A549 (cell line): Measurements from ENCODE around the gene SPSB3. TPM values are rescaled to one million over a fixed set of nuclear protein-coding genes. Genes with fewer than 3 reads are reported as not detected.

ENCODE experiments used
- ATAC-seq, 2 experiments: fragments of 200-7000 bp in 1 of 2; fragments of >200 bp in 1 of 2; cut with Nextera tagmentation in 1 of 2; cut with Tn5 transposase in 1 of 2; 3 replicates each; pipeline versions ENCODE4 v1.8.0 to v1.9.1; 2018 to 2020; ENCODE audit warnings: mild to moderate bottlenecking in 1 of 2, moderate library complexity in 1 of 2
- CTCF ChIA-PET: fragments of 300-600 bp; sonication (Branson Sonifier 250); formaldehyde crosslinking; extraction: SDS; loops from one replicate; lab custom pipeline; 2021; ENCODE audit warnings: antibody characterized with exemption, inconsistent platforms; lab: Yijun Ruan, JAX
- POLR2A ChIA-PET: fragments of 350-600 bp; formaldehyde crosslinking; extraction: SDS; loops from one replicate; lab custom pipeline; 2021; ENCODE audit warnings: antibody characterized with exemption, inconsistent platforms; lab: Yijun Ruan, JAX
- DNase-seq, 2 experiments: peaks; one replicate each; pipeline versions ENCODE4 v3.0.0 to v3.0.0-alpha.2; 2011 to 2016; ENCODE audit warnings: low read depth in 1 of 2, low spot score in 1 of 2
- FAIRE-seq: peaks from 2 replicates; lab custom pipeline; 2011; peaks lifted over from hg19 to GRCh38; lab: Jason Lieb, UNC
- H3K27ac ChIP-seq, 2 experiments: fragments of >200 bp; sonication (Bioruptor Twin); formaldehyde crosslinking; 3 replicates each; pipeline ENCODE4 v1.5.1; 2016 to 2017
- H3K4me1 ChIP-seq: fragments of >200 bp; sonication (Bioruptor Twin); formaldehyde crosslinking; 3 replicates; pipeline ENCODE4 v1.6.1; 2016
- H3K4me2 ChIP-seq: fragments of >200 bp; sonication (Bioruptor Twin); formaldehyde crosslinking; 3 replicates; pipeline ENCODE4 v1.6.1; 2016
- H3K4me3 ChIP-seq: fragments of >200 bp; sonication (Bioruptor Twin); formaldehyde crosslinking; 3 replicates; pipeline ENCODE4 v1.5.1; 2016
- H3K9me3 ChIP-seq: fragments of >200 bp; sonication (Bioruptor Twin); formaldehyde crosslinking; 3 replicates; pipeline ENCODE4 v1.6.1; 2016
- CHD2 ChIP-seq: fragments of 150-350 bp; IDR thresholded peaks from 2 replicates; pipeline ENCODE4 v1.6.1; 2014; ENCODE audit warnings: low read length; ENCODE audit not compliant: partially characterized antibody
- ESRRA ChIP-seq: fragments of 150-350 bp; IDR thresholded peaks from 2 replicates; pipeline ENCODE4 v1.6.1; 2014; ENCODE audit warnings: mild to moderate bottlenecking, low read length, borderline replicate concordance
- FOSB ChIP-seq: fragments of 250-450 bp; sonication (Bioruptor Pico); IDR thresholded peaks from 2 replicates; pipeline ENCODE4 v1.5.0; 2020; ENCODE audit warnings: mild to moderate bottlenecking, moderate library complexity
- GATA3 ChIP-seq: IDR thresholded peaks from 2 replicates; pipeline ENCODE4 v1.6.1; 2012; ENCODE audit warnings: borderline replicate concordance
- HEYL ChIP-seq: fragments of 250-450 bp; sonication (Bioruptor Pico); IDR thresholded peaks from 2 replicates; pipeline ENCODE4 v1.8.0; 2021; ENCODE audit warnings: mild to moderate bottlenecking, moderate library complexity
- HOXA7 ChIP-seq: fragments of 250-450 bp; sonication (Bioruptor Pico); IDR thresholded peaks from 2 replicates; pipeline ENCODE4 v1.5.0; 2020; ENCODE audit warnings: mild to moderate bottlenecking, moderate library complexity
- HOXB13 ChIP-seq: fragments of 250-450 bp; sonication (Bioruptor Pico); IDR thresholded peaks from 2 replicates; pipeline ENCODE4 v1.5.0; 2020; ENCODE audit warnings: low read depth, mild to moderate bottlenecking, moderate library complexity
- HOXB5 ChIP-seq: fragments of 250-450 bp; sonication (Bioruptor Pico); IDR thresholded peaks from 2 replicates; pipeline ENCODE4 v1.5.0; 2020; ENCODE audit warnings: mild to moderate bottlenecking, moderate library complexity
- JUN ChIP-seq, 2 experiments: fragments of >200 bp; sonication (Bioruptor Twin); formaldehyde crosslinking; IDR thresholded peaks; 2 replicates in 1 of 2; 3 replicates in 1 of 2; pipeline ENCODE4 v1.6.1; 2016 to 2017
- MAFK ChIP-seq: fragments of 450-650 bp; IDR thresholded peaks from 2 replicates; pipeline ENCODE4 v1.6.1; 2014; ENCODE audit not compliant: partially characterized antibody
- MAZ ChIP-seq: fragments of 150-350 bp; IDR thresholded peaks from 2 replicates; pipeline ENCODE4 v1.6.1; 2014; ENCODE audit warnings: antibody characterized with exemption, low read depth, low read length, borderline replicate concordance
- NFE2L2 ChIP-seq: fragments of 150-350 bp; conservative IDR thresholded peaks from 2 replicates; pipeline ENCODE4 v1.6.1; 2014; ENCODE audit warnings: low read length
- PHF8 ChIP-seq: fragments of 200-600 bp; sonication (generic); IDR thresholded peaks from 2 replicates; pipeline ENCODE4 v1.6.1; 2016; ENCODE audit warnings: low read depth, mild to moderate bottlenecking, antibody characterized with exemption, moderate library complexity, borderline replicate concordance
- POLR2A ChIP-seq: IDR thresholded peaks from 2 replicates; pipeline ENCODE4 v1.6.1; 2012; ENCODE audit warnings: mild to moderate bottlenecking, low read length
- RARB ChIP-seq: fragments of 250-450 bp; sonication (Bioruptor Pico); IDR thresholded peaks from 2 replicates; pipeline ENCODE4 v1.8.0; 2021; ENCODE audit warnings: mild to moderate bottlenecking, moderate library complexity
- RFX5 ChIP-seq: fragments of 450-650 bp; IDR thresholded peaks from 2 replicates; pipeline ENCODE4 v1.7.1; 2014; ENCODE audit warnings: antibody characterized with exemption, mild to moderate bottlenecking, moderate library complexity
- SMC3 ChIP-seq: fragments of >200 bp; sonication (Bioruptor Twin); formaldehyde crosslinking; IDR thresholded peaks from 3 replicates; pipeline ENCODE4 v1.6.1; 2018; ENCODE audit warnings: inconsistent platforms
- WGBS: methylation state at CpG from one replicate; pipeline ENCODE4 v1.1.6; 2017; ENCODE audit errors: missing lambda C conversion rate; 5-methylcytosine and 5-hydroxymethylcytosine counted together
- polyA plus RNA-seq, 4 experiments: library from polyadenylated mRNA; depleted of rRNA in 3 of 4; stranded (reverse); fragments of >200 nt; fragmentation: RNase III in 1 of 4; extraction: RNeasy Plus Mini Kit Qiagen cat#74134 plus additional on column Dnase treatment in 1 of 4; gene quantifications; 2 replicates in 3 of 4; 3 replicates in 1 of 4; pipeline ENCODE4 v1.2.3, GENCODE V29; 2011 to 2017
- TF ChIP-seq, protein P1 (sequence below): fragments of >200 bp; sonication (Bioruptor Twin); formaldehyde crosslinking; IDR thresholded peaks from 3 replicates; pipeline ENCODE4 v1.5.1; 2016
- TF ChIP-seq, protein P2 (sequence below): IDR thresholded peaks from 2 replicates; pipeline ENCODE4 v1.6.1; 2012
- TF ChIP-seq, protein P3 (sequence below): fragments of 150-350 bp; IDR thresholded peaks from 2 replicates; pipeline ENCODE4 v1.6.1; 2014; ENCODE audit warnings: low read depth, mild to moderate bottlenecking, low read length

SPSB3 gene
- polyA plus RNA-seq, 2 of the 4 experiments (the other 2 are of a cell fraction) = 9.2 to 14.6 TPM

DNA sequence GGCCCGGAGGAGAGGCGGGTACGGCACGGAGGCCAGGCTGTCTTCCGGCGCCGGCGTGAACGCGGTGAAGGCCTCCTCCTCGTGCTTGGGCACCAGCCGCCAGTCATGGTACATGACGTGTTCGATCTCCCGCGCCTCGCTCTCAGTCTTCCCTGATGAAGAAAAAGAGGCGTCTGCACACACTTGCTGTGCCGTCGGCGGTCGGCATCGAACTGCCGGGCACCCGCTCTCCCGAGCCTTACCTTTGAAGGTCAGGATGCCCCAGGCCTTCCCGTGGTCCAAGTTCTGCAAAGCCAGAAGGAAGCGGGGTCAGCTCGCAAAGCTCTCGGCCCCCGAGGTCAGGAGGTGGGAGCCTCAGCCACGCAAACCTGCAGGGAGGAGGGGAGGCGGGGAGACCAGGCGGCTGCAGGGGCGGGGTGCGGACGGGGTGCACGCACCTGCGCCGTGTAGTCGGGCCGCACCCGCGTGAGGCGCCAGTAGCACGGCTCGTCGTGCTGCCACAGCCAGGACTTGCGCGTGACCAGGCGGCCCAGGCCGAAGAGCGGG lies 9.9 kb downstream of the SPSB3 start, which contains the start of gene EME2 (continued):
- TF ChIP-seq, protein P1, sequence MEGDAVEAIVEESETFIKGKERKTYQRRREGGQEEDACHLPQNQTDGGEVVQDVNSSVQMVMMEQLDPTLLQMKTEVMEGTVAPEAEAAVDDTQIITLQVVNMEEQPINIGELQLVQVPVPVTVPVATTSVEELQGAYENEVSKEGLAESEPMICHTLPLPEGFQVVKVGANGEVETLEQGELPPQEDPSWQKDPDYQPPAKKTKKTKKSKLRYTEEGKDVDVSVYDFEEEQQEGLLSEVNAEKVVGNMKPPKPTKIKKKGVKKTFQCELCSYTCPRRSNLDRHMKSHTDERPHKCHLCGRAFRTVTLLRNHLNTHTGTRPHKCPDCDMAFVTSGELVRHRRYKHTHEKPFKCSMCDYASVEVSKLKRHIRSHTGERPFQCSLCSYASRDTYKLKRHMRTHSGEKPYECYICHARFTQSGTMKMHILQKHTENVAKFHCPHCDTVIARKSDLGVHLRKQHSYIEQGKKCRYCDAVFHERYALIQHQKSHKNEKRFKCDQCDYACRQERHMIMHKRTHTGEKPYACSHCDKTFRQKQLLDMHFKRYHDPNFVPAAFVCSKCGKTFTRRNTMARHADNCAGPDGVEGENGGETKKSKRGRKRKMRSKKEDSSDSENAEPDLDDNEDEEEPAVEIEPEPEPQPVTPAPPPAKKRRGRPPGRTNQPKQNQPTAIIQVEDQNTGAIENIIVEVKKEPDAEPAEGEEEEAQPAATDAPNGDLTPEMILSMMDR = no peak
- TF ChIP-seq GATA3 = no peak
- no peak for TF ChIP-seq MAZ
- TF ChIP-seq, all 56 proteins: peak for 0

DNA sequence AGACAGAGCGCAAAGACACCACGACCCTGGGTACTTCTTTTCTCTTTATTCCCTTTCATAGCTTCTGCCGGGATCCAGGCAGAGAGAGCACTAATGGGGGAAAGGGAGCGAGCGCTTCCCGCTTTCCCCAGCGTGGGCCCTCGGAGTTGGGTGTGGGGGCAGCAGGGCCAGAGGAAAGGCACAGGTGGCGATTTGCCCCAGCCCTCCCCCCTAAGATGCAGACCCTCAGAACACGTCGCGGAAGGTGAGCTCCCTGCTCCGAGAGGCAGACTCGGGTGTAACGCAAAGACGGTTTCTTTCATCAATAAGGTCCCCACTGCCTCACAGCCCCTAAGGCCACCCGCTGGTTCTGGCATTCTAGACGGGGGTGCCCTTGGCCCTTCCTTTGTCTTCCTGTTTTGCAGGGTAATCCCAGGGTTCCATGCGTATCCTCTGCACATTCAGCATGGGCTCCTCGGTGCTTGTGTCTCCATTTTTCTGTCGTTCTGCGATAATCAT lies 10.5 kb downstream of the SPSB3 start:
- H3K9me3 ChIP-seq = no peaks in the 10 kb centered on the region
- no peak for DNase-seq
- H3K4me3 ChIP-seq = peak overlapping the region; percentile 85
- 12% methylated on average over 20 of the region's 22 CpGs for WGBS
- FAIRE-seq = no peak
- CTCF ChIA-PET = interaction anchor here (0.6 to 3.5 kb wide), 10 partner anchors 8 to 71 kb away, joined by 3 to 15 read pairs (median 5); partner anchors contain the start of genes MAPK8IP3, NUBP2 and SPSB3
- ATAC-seq = no peak
- H3K27ac ChIP-seq = peak overlapping the region; percentile 95 to 98
- peaks cover 21% of the 10 kb centered on the region for H3K4me1 ChIP-seq
- TF ChIP-seq POLR2A (no peak), JUN (IDR thresholded peaks at IDR 0.05) (0 out of 5 replicates have a peak, but pooled peaks of 1 of the 2 experiments have one; percentile 10)
- POLR2A ChIA-PET = interaction anchor here (1.0 to 6.5 kb wide), 4 partner anchors 10 to 66 kb away, joined by 3 to 46 read pairs (median 6); partner anchors contain the start of genes MAPK8IP3, NUBP2 and SPSB3
- peak overlapping the region; percentile 98 for H3K4me2 ChIP-seq

DNA sequence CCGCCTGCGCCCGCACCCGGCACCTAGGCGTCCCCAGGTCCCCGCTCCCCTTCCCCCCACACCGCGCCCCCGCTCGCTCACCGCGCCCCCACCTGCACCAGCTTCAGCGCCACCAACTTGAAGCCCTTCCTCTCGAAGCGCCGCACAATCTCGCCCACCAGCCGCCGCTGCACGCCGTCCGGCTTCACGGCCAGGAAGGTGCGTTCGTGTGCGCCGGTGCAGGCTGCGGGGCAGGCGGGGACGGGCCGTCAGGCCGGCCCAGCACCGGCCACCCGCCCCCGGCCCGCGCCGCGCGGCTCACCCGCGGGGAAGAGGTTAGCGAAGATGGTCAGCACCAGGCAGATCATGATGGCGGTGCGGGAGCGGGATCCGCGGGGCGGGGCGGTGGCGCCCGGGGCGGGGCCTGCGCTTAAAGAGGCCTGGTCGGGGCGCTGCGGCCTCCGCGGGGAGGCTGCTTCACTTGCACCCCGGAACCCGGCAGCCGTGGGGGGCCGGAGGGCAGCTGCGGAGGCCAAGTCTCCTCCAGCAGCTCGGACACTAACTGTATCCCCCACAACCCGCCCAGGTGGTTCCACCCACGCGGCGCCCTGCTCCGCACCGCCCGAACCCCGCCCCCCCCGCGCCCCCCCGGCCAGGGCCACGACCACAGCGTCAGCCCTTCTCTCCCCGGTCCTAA lies 11.0 kb downstream of the SPSB3 start, which contains the start of gene NME3:
NME3 (minus strand) TSS at position 356 of the 676 bp plus-strand sequence; CDS start at position 347, 9 bp downstream.
- Histone ChIP-seq H3K27ac (peak within 1 kb of the TSS; percentile 95 to 98), H3K4me2 (peak within 1 kb of the TSS; percentile 98), H3K4me1 (peaks cover 21% of the 10 kb centered on the region), H3K9me3 (no peaks in the 10 kb centered on the region), H3K4me3 (peak within 1 kb of the TSS; percentile 85)
- ChIA-PET CTCF (interaction anchor here (0.6 to 3.5 kb wide), 11 partner anchors 9 to 71 kb away, joined by 3 to 15 read pairs (median 5); partner anchors contain the start of genes MAPK8IP3, NUBP2 and SPSB3), POLR2A (interaction anchor here (1.0 to 6.5 kb wide), 5 partner anchors 11 to 79 kb away, joined by 3 to 46 read pairs (median 3); partner anchors contain the start of genes MAPK8IP3, NUBP2 and SPSB3)
- FAIRE-seq = no peak
- peak; percentile 41 to 52 for ATAC-seq
- TF ChIP-seq RARB (CRISPR knock-in tag) (no peak), POLR2A (peak; percentile 26; the same call in 1 of the 2 replicates), JUN (IDR thresholded peaks at IDR 0.05) (peak in 1 of 2 experiments; percentile 77; a peak in 3 of 5 replicates), HEYL (CRISPR knock-in tag) (no peak)
- TF ChIP-seq, protein P2, sequence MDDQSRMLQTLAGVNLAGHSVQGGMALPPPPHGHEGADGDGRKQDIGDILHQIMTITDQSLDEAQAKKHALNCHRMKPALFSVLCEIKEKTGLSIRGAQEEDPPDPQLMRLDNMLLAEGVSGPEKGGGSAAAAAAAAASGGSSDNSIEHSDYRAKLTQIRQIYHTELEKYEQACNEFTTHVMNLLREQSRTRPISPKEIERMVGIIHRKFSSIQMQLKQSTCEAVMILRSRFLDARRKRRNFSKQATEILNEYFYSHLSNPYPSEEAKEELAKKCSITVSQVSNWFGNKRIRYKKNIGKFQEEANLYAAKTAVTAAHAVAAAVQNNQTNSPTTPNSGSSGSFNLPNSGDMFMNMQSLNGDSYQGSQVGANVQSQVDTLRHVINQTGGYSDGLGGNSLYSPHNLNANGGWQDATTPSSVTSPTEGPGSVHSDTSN = peak; percentile 32; the same call in 1 of the 2 replicates
- TF ChIP-seq, all 56 proteins: peak for 3
- no CpG with 5 or more reads among the region's 79 CpGs for WGBS
- DNase-seq = peak; percentile 76

DNA sequence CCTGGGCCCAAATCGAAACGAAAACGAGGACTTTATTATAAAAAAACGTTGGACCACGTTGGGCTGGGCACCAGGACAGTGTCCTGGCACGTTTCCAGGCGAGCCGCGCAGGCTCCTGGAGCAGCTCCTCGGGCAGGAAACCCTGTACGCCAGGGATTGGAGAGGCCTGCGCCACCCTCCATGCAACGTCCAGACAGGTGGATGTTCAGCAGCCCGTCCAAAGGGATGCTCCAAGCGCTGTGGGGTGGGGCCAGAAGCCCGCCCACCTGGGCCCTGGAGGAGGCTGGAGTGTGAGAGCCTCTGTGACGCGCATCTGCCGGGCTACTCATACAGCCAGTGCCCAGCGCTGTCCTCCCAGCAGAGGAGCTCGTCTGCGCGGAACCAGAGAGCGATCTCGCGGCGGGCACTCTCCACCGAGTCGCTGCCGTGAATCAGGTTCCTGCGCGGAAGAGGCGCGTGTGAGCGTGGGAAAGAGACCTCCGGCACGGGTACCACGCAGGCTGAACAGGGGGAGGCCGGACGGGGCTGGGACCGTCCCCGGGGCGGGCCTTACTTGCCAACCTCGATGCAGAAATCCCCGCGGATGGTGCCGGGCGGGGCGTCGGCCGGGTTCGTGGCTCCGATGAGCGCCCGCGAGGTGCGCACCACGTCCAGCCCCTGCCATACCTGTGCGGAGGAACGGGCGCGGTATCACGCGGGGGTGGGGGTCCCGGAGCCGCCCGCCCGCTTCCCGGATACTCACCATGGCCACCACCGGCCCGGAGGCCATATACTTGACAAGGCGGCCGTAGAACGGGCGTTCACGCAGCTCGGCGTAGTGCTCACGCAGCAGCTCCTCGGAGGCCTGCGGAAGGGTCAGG lies 11.8 kb downstream of the SPSB3 start:
- no peaks in the 10 kb centered on the region for H3K9me3 ChIP-seq
- ChIA-PET CTCF (interaction anchor here (0.9 to 8.5 kb wide), 9 partner anchors 9 to 79 kb away, joined by 3 to 56 read pairs (median 5); partner anchors contain the start of genes MAPK8IP3, NUBP2 and SPSB3), POLR2A (interaction anchor here (1.0 to 6.5 kb wide), 5 partner anchors 12 to 78 kb away, joined by 3 to 46 read pairs (median 3); partner anchors contain the start of genes MAPK8IP3, NUBP2 and SPSB3)
- peak overlapping the region; percentile 85 for H3K4me3 ChIP-seq
- DNase-seq (peak in 1 of 2 experiments; percentile 51), ATAC-seq (peak in 1 of 2 experiments; percentile 11; a peak in 2 of 6 replicates), FAIRE-seq (no peak)
- H3K27ac ChIP-seq = peak overlapping the region; percentile 95 to 98
- H3K4me1 ChIP-seq = peaks cover 21% of the 10 kb centered on the region
- 52% methylated on average over 37 of the region's 81 CpGs for WGBS
- peak overlapping the region; percentile 98 for H3K4me2 ChIP-seq
- TF ChIP-seq JUN (IDR thresholded peaks at IDR 0.05) (no peak; a peak in 1 of 5 replicates), MAFK (no peak), SMC3 (no peak), HOXB5 (CRISPR knock-in tag) (no peak), HOXA7 (CRISPR knock-in tag) (no peak), FOSB (CRISPR knock-in tag) (no peak), NFE2L2 (no peak), PHF8 (no peak), CHD2 (no peak), HOXB13 (no peak), RFX5 (no peak), ESRRA (no peak)
- TF ChIP-seq, protein P3, sequence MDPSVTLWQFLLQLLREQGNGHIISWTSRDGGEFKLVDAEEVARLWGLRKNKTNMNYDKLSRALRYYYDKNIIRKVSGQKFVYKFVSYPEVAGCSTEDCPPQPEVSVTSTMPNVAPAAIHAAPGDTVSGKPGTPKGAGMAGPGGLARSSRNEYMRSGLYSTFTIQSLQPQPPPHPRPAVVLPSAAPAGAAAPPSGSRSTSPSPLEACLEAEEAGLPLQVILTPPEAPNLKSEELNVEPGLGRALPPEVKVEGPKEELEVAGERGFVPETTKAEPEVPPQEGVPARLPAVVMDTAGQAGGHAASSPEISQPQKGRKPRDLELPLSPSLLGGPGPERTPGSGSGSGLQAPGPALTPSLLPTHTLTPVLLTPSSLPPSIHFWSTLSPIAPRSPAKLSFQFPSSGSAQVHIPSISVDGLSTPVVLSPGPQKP = no peak
